ENCODE results near the gene FTSJ1. TPM values are rescaled to one million over a fixed set of nuclear protein-coding genes. Genes with fewer than 3 reads are reported as not detected.
A peak's percentile ranks its signal among the peaks of the same experiment; 100 is the strongest.

Gene FTSJ1
- total and polyA plus RNA-seq, 2 experiments from 2014 or later = 42.8 to 76.3 TPM

DNA sequence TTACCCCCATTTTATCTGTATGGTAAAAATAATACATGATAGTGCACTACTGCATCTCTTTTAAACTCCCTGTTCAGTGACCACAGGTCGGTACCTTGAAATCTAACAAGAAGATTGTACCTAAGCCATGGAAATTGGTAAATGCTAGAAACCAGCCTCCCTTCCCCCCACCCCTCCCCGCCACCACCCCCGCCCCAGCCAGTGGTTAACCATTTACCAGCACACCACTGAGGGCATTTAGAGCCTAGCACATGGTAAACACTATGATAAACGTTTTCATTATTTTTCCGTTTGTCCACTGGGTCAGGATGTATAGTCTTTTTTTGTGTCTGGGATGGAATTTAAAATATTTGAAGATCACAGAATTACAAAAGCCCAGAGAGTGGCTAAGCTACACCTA lies 703 bp upstream of the FTSJ1 start:
- peak overlapping the region; percentile 89 for H3K4me3 Mint-ChIP-seq

DNA sequence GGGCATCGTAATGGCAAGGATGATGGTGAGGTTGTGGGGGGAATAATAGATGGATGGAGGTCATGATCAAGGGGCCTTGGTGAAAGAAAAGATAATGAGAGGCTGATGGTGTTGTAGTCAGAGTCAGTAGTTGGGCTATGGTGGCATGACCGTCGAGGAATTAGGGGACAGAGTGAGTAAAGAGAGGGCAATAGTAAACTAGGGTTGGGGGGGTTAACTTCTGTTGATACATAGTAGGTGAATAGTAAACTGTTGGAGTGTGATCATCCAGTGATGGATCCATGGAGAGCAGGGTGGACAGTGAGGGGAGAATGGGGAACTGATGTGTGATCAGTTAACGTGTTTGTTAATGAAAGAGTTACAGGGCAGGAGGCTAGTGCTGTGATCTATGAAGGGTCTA lies 920 bp downstream of the FTSJ1 start:
- Mint-ChIP-seq H3K4me3 (peak overlapping the region; percentile 89), H3K27me3 (ENCODE audit: insufficient read depth, low read depth, poor library complexity) (peaks cover 4% of the 10 kb centered on the region), H3K27ac (peak overlapping the region; percentile 76), H3K36me3 (ENCODE audit: low read depth) (peaks cover 15% of the 10 kb centered on the region), H3K9me3 (no peaks in the 10 kb centered on the region; the same call in 2 of the 3 replicates), H3K4me1 (peaks cover 35% of the 10 kb centered on the region)
- peaks cover 16% of the 10 kb centered on the region for H3K79me2 ChIP-seq (replicated peaks; ENCODE audit: insufficient read depth)
- TF ChIP-seq CREB1 (CRISPR knock-in tag; IDR thresholded peaks at IDR 0.05; ENCODE audit: low read depth) = no peak
- no peaks in the 10 kb centered on the region for H3K27me3 ChIP-seq (ENCODE audit: insufficient read depth)
- H2AFZ ChIP-seq = no peak overlapping the region
- H3K4me3 ChIP-seq = peak overlapping the region; percentile 73
- H3F3A ChIP-seq (replicated peaks; ENCODE audit: low read depth) = no peaks in the 10 kb centered on the region
- no peaks in the 10 kb centered on the region for H3K36me3 ChIP-seq (ENCODE audit: insufficient read depth)
- H4K20me1 ChIP-seq (replicated peaks; ENCODE audit: insufficient read depth) = no peaks in the 10 kb centered on the region
- peak overlapping the region; percentile 85 for H3K4me2 ChIP-seq
- DNase-seq (ENCODE audit: low spot score) (no peak), ATAC-seq (no peak)
- H3K4me1 ChIP-seq (ENCODE audit: insufficient read depth) = peaks cover 4% of the 10 kb centered on the region; the same call in 1 of the 2 replicates
- H3K9me2 ChIP-seq (ENCODE audit: insufficient read depth) = no peaks in the 10 kb centered on the region
- no peak overlapping the region for H3K27ac ChIP-seq (ENCODE audit: low read depth)

More for the DNA sequence above, 703 bp upstream of the FTSJ1 start:
- peaks cover 7% of the 10 kb centered on the region; the same call in 2 of the 3 replicates for H3K36me3 Mint-ChIP-seq (ENCODE audit: low read depth)
- H3K9me3 Mint-ChIP-seq = no peaks in the 10 kb centered on the region; the same call in 1 of the 3 replicates
- no peaks in the 10 kb centered on the region for H3F3A ChIP-seq (replicated peaks; ENCODE audit: low read depth)
- H2AFZ ChIP-seq = peak overlapping the region; percentile 80; the same call in 1 of the 2 replicates
- no peaks in the 10 kb centered on the region for H4K20me1 ChIP-seq (replicated peaks; ENCODE audit: insufficient read depth)
- no peaks in the 10 kb centered on the region for H3K27me3 ChIP-seq (ENCODE audit: insufficient read depth)
- no peak for TF ChIP-seq EZH2phosphoT487 (IDR thresholded peaks at IDR 0.05; ENCODE audit: unreplicated experiment)
- no peak for TF ChIP-seq NANOG (IDR thresholded peaks at IDR 0.05; ENCODE audit: borderline replicate concordance)
- TF ChIP-seq, protein P1, sequence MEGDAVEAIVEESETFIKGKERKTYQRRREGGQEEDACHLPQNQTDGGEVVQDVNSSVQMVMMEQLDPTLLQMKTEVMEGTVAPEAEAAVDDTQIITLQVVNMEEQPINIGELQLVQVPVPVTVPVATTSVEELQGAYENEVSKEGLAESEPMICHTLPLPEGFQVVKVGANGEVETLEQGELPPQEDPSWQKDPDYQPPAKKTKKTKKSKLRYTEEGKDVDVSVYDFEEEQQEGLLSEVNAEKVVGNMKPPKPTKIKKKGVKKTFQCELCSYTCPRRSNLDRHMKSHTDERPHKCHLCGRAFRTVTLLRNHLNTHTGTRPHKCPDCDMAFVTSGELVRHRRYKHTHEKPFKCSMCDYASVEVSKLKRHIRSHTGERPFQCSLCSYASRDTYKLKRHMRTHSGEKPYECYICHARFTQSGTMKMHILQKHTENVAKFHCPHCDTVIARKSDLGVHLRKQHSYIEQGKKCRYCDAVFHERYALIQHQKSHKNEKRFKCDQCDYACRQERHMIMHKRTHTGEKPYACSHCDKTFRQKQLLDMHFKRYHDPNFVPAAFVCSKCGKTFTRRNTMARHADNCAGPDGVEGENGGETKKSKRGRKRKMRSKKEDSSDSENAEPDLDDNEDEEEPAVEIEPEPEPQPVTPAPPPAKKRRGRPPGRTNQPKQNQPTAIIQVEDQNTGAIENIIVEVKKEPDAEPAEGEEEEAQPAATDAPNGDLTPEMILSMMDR (conservative IDR thresholded peaks at IDR 0.05; ENCODE audit: low read depth in 2 of 2) = no peak
- TF ChIP-seq ZNF331 (CRISPR knock-in tag; IDR thresholded peaks at IDR 0.05; ENCODE audit: low read depth) = no peak
- TF ChIP-seq ZNF114 (CRISPR knock-in tag; IDR thresholded peaks at IDR 0.05) = no peak
- TF ChIP-seq POLR2AphosphoS5 (IDR thresholded peaks at IDR 0.05; ENCODE audit: low read depth) = no peak
- H3K4me1 Mint-ChIP-seq = peaks cover 41% of the 10 kb centered on the region
- H3K4me3 ChIP-seq = peak overlapping the region; percentile 73
- no peak for ATAC-seq
- H3K79me2 ChIP-seq (replicated peaks; ENCODE audit: insufficient read depth) = peaks cover 16% of the 10 kb centered on the region
- H3K36me3 ChIP-seq (ENCODE audit: insufficient read depth) = no peaks in the 10 kb centered on the region
- no peak overlapping the region for H3K27ac ChIP-seq (ENCODE audit: low read depth)
- peaks cover 6% of the 10 kb centered on the region for H3K27me3 Mint-ChIP-seq (ENCODE audit: insufficient read depth, low read depth, poor library complexity)
- H3K9me2 ChIP-seq (ENCODE audit: insufficient read depth) = no peaks in the 10 kb centered on the region
- peaks cover 4% of the 10 kb centered on the region; the same call in 1 of the 2 replicates for H3K4me1 ChIP-seq (ENCODE audit: insufficient read depth)
- no peak for DNase-seq (ENCODE audit: low spot score)
- H3K4me2 ChIP-seq = peak overlapping the region; percentile 85
- no peak overlapping the region; the same call in 1 of the 2 replicates for H3K27ac Mint-ChIP-seq

DNA sequence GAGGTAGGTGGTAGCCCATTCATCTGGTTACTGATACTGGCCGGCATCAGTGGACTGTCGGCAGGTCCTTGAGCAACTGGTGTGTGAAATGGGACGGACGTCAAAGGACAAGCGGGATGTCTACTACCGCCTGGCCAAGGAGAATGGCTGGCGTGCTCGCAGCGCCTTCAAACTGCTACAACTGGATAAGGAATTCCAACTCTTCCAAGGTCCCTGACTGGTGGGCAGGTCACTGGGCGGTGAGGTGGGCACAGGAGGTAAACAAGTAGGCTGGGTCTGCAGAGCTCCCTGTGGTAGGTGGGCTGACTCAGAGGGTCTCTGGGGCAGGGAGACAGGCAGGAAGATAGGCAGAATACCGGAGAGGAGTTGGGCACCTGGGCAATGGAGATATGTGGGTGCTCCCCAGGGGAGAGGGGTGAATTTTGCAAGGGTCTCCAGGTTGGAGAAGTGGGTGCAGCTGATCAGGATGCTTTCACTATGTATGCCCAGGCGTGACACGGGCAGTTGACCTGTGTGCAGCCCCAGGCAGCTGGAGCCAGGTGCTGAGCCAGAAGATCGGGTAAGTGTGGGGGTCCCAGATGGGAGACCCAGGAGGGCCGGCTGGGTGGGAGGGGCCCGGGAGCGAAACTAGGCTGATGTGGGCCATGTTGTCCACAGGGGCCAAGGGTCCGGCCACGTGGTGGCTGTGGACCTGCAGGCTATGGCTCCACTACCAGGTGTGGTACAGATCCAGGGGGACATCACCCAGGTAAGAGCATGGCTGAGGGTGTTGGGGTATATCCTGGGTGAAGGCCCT lies 2.2 kb downstream of the FTSJ1 start:
- peaks cover 4% of the 10 kb centered on the region; the same call in 1 of the 2 replicates for H3K36me3 ChIP-seq (ENCODE audit: insufficient read depth)
- H3K79me2 ChIP-seq (replicated peaks; ENCODE audit: insufficient read depth) = peaks cover 16% of the 10 kb centered on the region
- Mint-ChIP-seq H3K9me3 (no peaks in the 10 kb centered on the region; the same call in 2 of the 3 replicates), H3K27me3 (ENCODE audit: insufficient read depth, low read depth, poor library complexity) (peaks cover 3% of the 10 kb centered on the region), H3K4me1 (peaks cover 23% of the 10 kb centered on the region), H3K27ac (no peak overlapping the region), H3K36me3 (ENCODE audit: low read depth) (peaks cover 26% of the 10 kb centered on the region), H3K4me3 (peak overlapping the region; percentile 89; the same call in 2 of the 3 replicates)
- no peak overlapping the region for H3K27ac ChIP-seq (ENCODE audit: low read depth)
- H3K27me3 ChIP-seq (ENCODE audit: insufficient read depth) = no peaks in the 10 kb centered on the region
- no peak overlapping the region for H2AFZ ChIP-seq
- TF ChIP-seq, protein P2, sequence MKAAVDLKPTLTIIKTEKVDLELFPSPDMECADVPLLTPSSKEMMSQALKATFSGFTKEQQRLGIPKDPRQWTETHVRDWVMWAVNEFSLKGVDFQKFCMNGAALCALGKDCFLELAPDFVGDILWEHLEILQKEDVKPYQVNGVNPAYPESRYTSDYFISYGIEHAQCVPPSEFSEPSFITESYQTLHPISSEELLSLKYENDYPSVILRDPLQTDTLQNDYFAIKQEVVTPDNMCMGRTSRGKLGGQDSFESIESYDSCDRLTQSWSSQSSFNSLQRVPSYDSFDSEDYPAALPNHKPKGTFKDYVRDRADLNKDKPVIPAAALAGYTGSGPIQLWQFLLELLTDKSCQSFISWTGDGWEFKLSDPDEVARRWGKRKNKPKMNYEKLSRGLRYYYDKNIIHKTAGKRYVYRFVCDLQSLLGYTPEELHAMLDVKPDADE (IDR thresholded peaks at IDR 0.05) = no peak
- TF ChIP-seq, protein P1 (conservative IDR thresholded peaks at IDR 0.05; ENCODE audit: low read depth in 2 of 2) = no peak
- no peak for TF ChIP-seq POLR2AphosphoS5 (IDR thresholded peaks at IDR 0.05; ENCODE audit: low read depth)
- TF ChIP-seq ZNF114 (CRISPR knock-in tag; IDR thresholded peaks at IDR 0.05) = no peak
- no peak for TF ChIP-seq STAT1 (IDR thresholded peaks at IDR 0.05; ENCODE audit: unreplicated experiment)
- no peak for TF ChIP-seq CREB1 (CRISPR knock-in tag; IDR thresholded peaks at IDR 0.05; ENCODE audit: low read depth)
- H3F3A ChIP-seq (replicated peaks; ENCODE audit: low read depth) = no peaks in the 10 kb centered on the region
- DNase-seq (ENCODE audit: low spot score) (no peak), ATAC-seq (no peak)
- no peak overlapping the region for H3K4me2 ChIP-seq
- H3K4me1 ChIP-seq (ENCODE audit: insufficient read depth) = no peaks in the 10 kb centered on the region; the same call in 1 of the 2 replicates
- H3K9me2 ChIP-seq (ENCODE audit: insufficient read depth) = no peaks in the 10 kb centered on the region
- no peak overlapping the region for H3K4me3 ChIP-seq
- H4K20me1 ChIP-seq (replicated peaks; ENCODE audit: insufficient read depth) = no peaks in the 10 kb centered on the region
